Transverse colon (tissue), 4 donors: ENCODE measurements around the gene LAMTOR2.

ENCODE experiments used
- POLR2A ChIP-seq: fragments of 450-650 bp; IDR thresholded peaks from one replicate; pipeline ENCODE4 v1.6.1; 2016; ENCODE audit warnings: antibody characterized with exemption, mild to moderate bottlenecking, moderate library complexity
- POLR2AphosphoS5 ChIP-seq, 3 donors: sonication (generic); formaldehyde crosslinking; IDR thresholded peaks; one replicate each; pipeline ENCODE4 v1.6.1; 2016; ENCODE audit warnings: antibody characterized with exemption in 3 of 3
- TF ChIP-seq, protein P1 (sequence below), 5 experiments: fragments of 200-600 bp in 3 of 5; fragments of 450-650 bp in 2 of 5; sonication (generic) in 3 of 5; IDR thresholded peaks; 1 replicate in 2 of 5; 2 replicates in 3 of 5; pipeline ENCODE4 v1.5.1; 2016 to 2017; ENCODE audit warnings: antibody characterized with exemption in 5 of 5, inconsistent platforms in 3 of 5, mild to moderate bottlenecking in 2 of 5, moderate library complexity in 1 of 5

DNA sequence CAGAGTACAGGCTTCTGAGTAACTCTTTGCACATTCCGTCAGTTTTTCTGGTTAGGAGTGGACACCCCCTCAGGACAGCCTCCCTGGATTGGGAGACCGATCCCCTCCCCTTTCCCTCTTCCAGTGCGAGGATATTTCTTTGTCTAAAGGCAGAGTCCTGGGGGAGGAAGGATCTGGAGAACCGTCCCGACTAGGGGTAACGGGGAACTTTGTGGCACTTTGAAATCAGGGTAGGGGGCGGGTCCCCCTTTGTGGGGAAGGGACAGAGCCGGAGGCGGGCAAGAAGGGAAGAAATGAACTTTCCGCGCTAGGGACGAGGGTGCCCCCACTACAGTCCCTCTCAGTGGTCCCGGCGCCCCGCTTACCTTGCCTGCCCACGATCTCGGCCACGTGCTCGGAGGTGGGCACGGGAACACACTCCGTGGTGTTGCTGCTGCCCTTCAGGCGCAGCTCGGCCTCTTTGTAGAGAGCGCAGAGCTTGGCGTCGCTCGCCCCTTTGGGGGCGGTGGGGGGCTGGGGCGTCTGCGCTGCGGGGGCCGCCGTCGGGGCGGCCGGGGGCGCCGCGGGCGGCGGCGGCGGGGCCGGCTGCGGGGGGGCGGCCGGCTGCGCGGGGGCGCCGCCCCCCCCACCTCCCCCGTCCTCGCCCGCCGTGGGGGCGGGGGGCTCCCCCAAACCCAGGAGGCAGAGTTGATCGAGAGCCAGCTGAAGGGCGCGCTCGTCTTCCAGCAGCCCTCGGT is 26.8 kb downstream of the LAMTOR2 start:
- TF ChIP-seq, protein P1, sequence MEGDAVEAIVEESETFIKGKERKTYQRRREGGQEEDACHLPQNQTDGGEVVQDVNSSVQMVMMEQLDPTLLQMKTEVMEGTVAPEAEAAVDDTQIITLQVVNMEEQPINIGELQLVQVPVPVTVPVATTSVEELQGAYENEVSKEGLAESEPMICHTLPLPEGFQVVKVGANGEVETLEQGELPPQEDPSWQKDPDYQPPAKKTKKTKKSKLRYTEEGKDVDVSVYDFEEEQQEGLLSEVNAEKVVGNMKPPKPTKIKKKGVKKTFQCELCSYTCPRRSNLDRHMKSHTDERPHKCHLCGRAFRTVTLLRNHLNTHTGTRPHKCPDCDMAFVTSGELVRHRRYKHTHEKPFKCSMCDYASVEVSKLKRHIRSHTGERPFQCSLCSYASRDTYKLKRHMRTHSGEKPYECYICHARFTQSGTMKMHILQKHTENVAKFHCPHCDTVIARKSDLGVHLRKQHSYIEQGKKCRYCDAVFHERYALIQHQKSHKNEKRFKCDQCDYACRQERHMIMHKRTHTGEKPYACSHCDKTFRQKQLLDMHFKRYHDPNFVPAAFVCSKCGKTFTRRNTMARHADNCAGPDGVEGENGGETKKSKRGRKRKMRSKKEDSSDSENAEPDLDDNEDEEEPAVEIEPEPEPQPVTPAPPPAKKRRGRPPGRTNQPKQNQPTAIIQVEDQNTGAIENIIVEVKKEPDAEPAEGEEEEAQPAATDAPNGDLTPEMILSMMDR (IDR thresholded peaks at IDR 0.05): no peak
- no peak for TF ChIP-seq POLR2AphosphoS5 (IDR thresholded peaks at IDR 0.05)
- no peak for TF ChIP-seq POLR2A
